Spleen (tissue), 11 donors: ENCODE measurements around the gene DNAJC17. TPM values are rescaled to one million over a fixed set of nuclear protein-coding genes. Genes with fewer than 3 reads are reported as not detected.

Source experiments
- DNase-seq: peaks from one replicate; pipeline ENCODE4 v3.0.0-alpha.2; 2020
- H3K27ac ChIP-seq, 8 donors: fragments of 200-600 bp; sonication (generic) in 7 of 8; 1 replicate in 4 of 8; 2 replicates in 4 of 8; pipeline versions ENCODE4 v1.5.0 to v1.8.0; 2016 to 2021; ENCODE audit warnings: inconsistent platforms in 4 of 8, mild to moderate bottlenecking in 4 of 8, moderate library complexity in 1 of 8
- H3K27me3 ChIP-seq, 7 donors: fragments of 200-600 bp; sonication (generic) in 6 of 7; replicated peaks in 1 of 7; 1 replicate in 4 of 7; 2 replicates in 3 of 7; pipeline versions ENCODE4 v1.5.0 to v1.8.0; 2016 to 2021; ENCODE audit warnings: inconsistent platforms in 3 of 7, mild to moderate bottlenecking in 1 of 7
- H3K36me3 ChIP-seq, 6 donors: fragments of 200-600 bp; sonication (generic) in 5 of 6; 1 replicate in 4 of 6; 2 replicates in 2 of 6; pipeline versions ENCODE4 v1.5.0 to v1.8.0; 2016 to 2021; ENCODE audit warnings: inconsistent platforms in 2 of 6
- H3K4me1 ChIP-seq, 6 donors: fragments of 200-600 bp; sonication (generic) in 5 of 6; 1 replicate in 3 of 6; 2 replicates in 3 of 6; pipeline versions ENCODE4 v1.5.0 to v1.8.0; 2016 to 2021; ENCODE audit warnings: inconsistent platforms in 3 of 6
- H3K4me3 ChIP-seq, 8 donors: fragments of 200-600 bp; sonication (generic) in 7 of 8; 1 replicate in 4 of 8; 2 replicates in 4 of 8; pipeline versions ENCODE4 v1.5.0 to v1.8.0; 2016 to 2021; ENCODE audit warnings: inconsistent platforms in 4 of 8, mild to moderate bottlenecking in 4 of 8, moderate library complexity in 2 of 8
- H3K9me3 ChIP-seq, 8 donors: fragments of 200-600 bp; sonication (generic) in 7 of 8; 1 replicate in 4 of 8; 2 replicates in 4 of 8; pipeline versions ENCODE4 v1.5.0 to v1.8.0; 2016 to 2021; ENCODE audit warnings: inconsistent platforms in 4 of 8
- CTCF ChIP-seq, 11 experiments: fragments of 200-600 bp in 7 of 11; fragments of 450-650 bp in 4 of 11; sonication (generic) in 4 of 11; IDR thresholded peaks in 8 of 11; conservative IDR thresholded peaks in 3 of 11; 1 replicate in 7 of 11; 2 replicates in 4 of 11; pipeline versions ENCODE4 v1.4.0 to v1.8.0; 2016 to 2021; ENCODE audit warnings: antibody characterized with exemption in 11 of 11, inconsistent platforms in 4 of 11, mild to moderate bottlenecking in 1 of 11
- POLR2A ChIP-seq, 3 donors: fragments of 450-650 bp; IDR thresholded peaks; one replicate each; pipeline ENCODE4 v1.5.1; 2017; ENCODE audit warnings: antibody characterized with exemption in 3 of 3, mild to moderate bottlenecking in 1 of 3
- POLR2AphosphoS5 ChIP-seq, 3 donors: sonication (generic); formaldehyde crosslinking; IDR thresholded peaks; one replicate each; pipeline ENCODE4 v1.5.1; 2017; ENCODE audit warnings: antibody characterized with exemption in 3 of 3
- WGBS, 5 donors: extraction: QIAGEN DNeasy Blood & Tissue Kit in 3 of 5; methylation state at CpG; one replicate each; pipeline versions ENCODE4 v1.1.5 to v1.1.7; 2013 to 2018; 5-methylcytosine and 5-hydroxymethylcytosine counted together
- intact Hi-C: fragments of 100-400 bp; cut with DNase I; formaldehyde crosslinking; loops from one replicate; pipeline ENCODE4 v1.15.0; 2023; ENCODE audit warnings: low total_unique reads
- polyA plus RNA-seq, 3 donors: library from polyadenylated mRNA; stranded (reverse); fragments of 200-250 nt; gene quantifications; one replicate each; pipeline ENCODE4 v1.2.1, GENCODE V29; 2013
- total RNA-seq, 7 donors: library from RNA; depleted of rRNA in 3 of 7; stranded (reverse); fragments of >200 nt in 3 of 7; fragmentation: NEBNext Ultra II Directional in 4 of 7; extraction: Animal tissue kit (Norgen Biotek cat#: 25700) in 4 of 7; gene quantifications; one replicate each; pipeline versions ENCODE4 v1.1.0 to v1.2.1, GENCODE V29; 2016 to 2021
- donor health status: healthy with polysubstance abuse.
- donor health status: DM: no; HTN: no; CAD: no; lungs with moderate emphysema.
- donor health status: DM: no; HTN: no; CAD: no.
- donor health status: Bipolar disorder and iron deficiency.
- donor health status: healthy.
- donor health status: DM: no; HTN: no; CAD: no.
- donor health status: DM: yes; HTN: yes; CAD: no.

Gene DNAJC17
- total and polyA plus RNA-seq, 10 donors, result 16.2 to 61.5 (median 44.7) TPM

- Histone ChIP-seq H3K27ac (peak overlapping the region in 5 of 8 donors; percentile 5 to 80 (median 62)), H3K4me3 (no peak overlapping the region), H3K4me1 (peaks cover 0 to 40% (median 5%) of the 10 kb centered on the region in 6 donors), H3K27me3 (no peaks in the 10 kb centered on the region), H3K9me3 (no peaks in the 10 kb centered on the region), H3K36me3 (peaks cover 0 to 99% (median 53%) of the 10 kb centered on the region in 6 donors)
- TF ChIP-seq POLR2A (IDR thresholded peaks at IDR 0.05) (no peak), POLR2AphosphoS5 (IDR thresholded peaks at IDR 0.05) (no peak), CTCF (IDR thresholded peaks at IDR 0.05 in 8 of 11, conservative IDR thresholded peaks at IDR 0.05 in 3 of 11) (no peak)
- DNase-seq, result peak; percentile 75
- intact Hi-C loops, result no loop called here
- WGBS, 5 donors, result 67 to 79% (median 72%) methylated on average over 12 of the region's 12 CpGs
Measured at GRCh38 chr15:40743921-40744814, 63.1 kb downstream of the DNAJC17 start.

- no peak for DNase-seq
- Histone ChIP-seq H3K9me3 (no peaks in the 10 kb centered on the region), H3K27ac (peak overlapping the region in 5 of 8 donors; percentile 15 to 80 (median 62)), H3K4me1 (peaks cover 0 to 38% (median 5%) of the 10 kb centered on the region in 6 donors), H3K27me3 (no peaks in the 10 kb centered on the region), H3K4me3 (no peak overlapping the region), H3K36me3 (peaks cover 0 to 99% (median 53%) of the 10 kb centered on the region in 6 donors)
- TF ChIP-seq POLR2A (IDR thresholded peaks at IDR 0.05) (no peak), POLR2AphosphoS5 (IDR thresholded peaks at IDR 0.05) (no peak), CTCF (IDR thresholded peaks at IDR 0.05 in 8 of 11, conservative IDR thresholded peaks at IDR 0.05 in 3 of 11) (no peak)
- intact Hi-C loops, result no loop called here
- 69 to 83% (median 75%) methylated on average over 2 of the region's 2 CpGs for WGBS, 5 donors
Measured at GRCh38 chr15:40743485-40743901, 63.8 kb downstream of the DNAJC17 start.

GRCh38 chr15:40739854-40740253 lies 67.4 kb downstream of the DNAJC17 start:
- intact Hi-C loops, result no loop called here
- Histone ChIP-seq H3K27ac (no peak overlapping the region), H3K27me3 (no peaks in the 10 kb centered on the region), H3K4me3 (no peak overlapping the region), H3K9me3 (no peaks in the 10 kb centered on the region), H3K36me3 (peaks cover 3 to 100% (median 78%) of the 10 kb centered on the region in 6 donors), H3K4me1 (peaks cover 0 to 17% (median 0%) of the 10 kb centered on the region in 6 donors)
- TF ChIP-seq POLR2AphosphoS5 (IDR thresholded peaks at IDR 0.05), result no peak
- no peak for TF ChIP-seq CTCF (IDR thresholded peaks at IDR 0.05 in 8 of 11, conservative IDR thresholded peaks at IDR 0.05 in 3 of 11)
- no peak for TF ChIP-seq POLR2A (IDR thresholded peaks at IDR 0.05)
- 92 to 100% (median 98%) methylated on average over 2 of the region's 2 CpGs for WGBS, 5 donors
- no peak for DNase-seq

- 61 to 81% (median 75%) methylated on average over 2 of the region's 2 CpGs for WGBS, 5 donors
- Histone ChIP-seq H3K9me3 (no peaks in the 10 kb centered on the region), H3K4me1 (peaks cover 0 to 12% (median 0%) of the 10 kb centered on the region in 6 donors), H3K27me3 (no peaks in the 10 kb centered on the region), H3K36me3 (peaks cover 3 to 100% (median 76%) of the 10 kb centered on the region in 6 donors), H3K27ac (no peak overlapping the region), H3K4me3 (no peak overlapping the region)
- TF ChIP-seq POLR2A (IDR thresholded peaks at IDR 0.05) (no peak), POLR2AphosphoS5 (IDR thresholded peaks at IDR 0.05) (no peak), CTCF (IDR thresholded peaks at IDR 0.05 in 8 of 11, conservative IDR thresholded peaks at IDR 0.05 in 3 of 11) (no peak)
- intact Hi-C loops, result no loop called here
- no peak for DNase-seq
Measured at GRCh38 chr15:40739047-40739446, 68.2 kb downstream of the DNAJC17 start.
